Loucy (cell line): Measurements from ENCODE around the gene NCK1.

Experiments used
- H2AFZ ChIP-seq: fragments of 200-600 bp; sonication (generic); 2 replicates; pipeline ENCODE4 v1.6.0; 2016; ENCODE audit warnings: antibody characterized with exemption, mild to moderate bottlenecking, low read length, moderate library complexity
- H3F3A ChIP-seq: fragments of 200-600 bp; 2 replicates; pipeline ENCODE4 v1.6.0; 2016; ENCODE audit warnings: antibody characterized with exemption, low read depth, mild to moderate bottlenecking
- H3K27me3 ChIP-seq: fragments of 200-600 bp; sonication (generic); 2 replicates; pipeline ENCODE4 v1.6.1; 2014; ENCODE audit warnings: low read length, mild to moderate bottlenecking; ENCODE audit not compliant: insufficient read depth, poor library complexity, severe bottlenecking
- H3K36me3 ChIP-seq: fragments of 200-600 bp; sonication (generic); 2 replicates; pipeline ENCODE4 v1.6.1; 2016; ENCODE audit warnings: low read length; ENCODE audit not compliant: insufficient read depth
- H3K4me1 ChIP-seq: fragments of 200-600 bp; sonication (generic); 2 replicates; pipeline ENCODE4 v1.5.1; 2014; ENCODE audit warnings: low read length, mild to moderate bottlenecking; ENCODE audit not compliant: insufficient read depth, poor library complexity, severe bottlenecking
- H3K4me2 ChIP-seq: fragments of 200-600 bp; sonication (generic); 2 replicates; pipeline ENCODE4 v1.6.0; 2014; ENCODE audit warnings: antibody characterized with exemption, low read length, low read depth, mild to moderate bottlenecking; ENCODE audit not compliant: poor library complexity, severe bottlenecking
- H3K4me3 ChIP-seq: fragments of 200-600 bp; sonication (generic); 2 replicates; pipeline ENCODE4 v1.5.1; 2014; ENCODE audit warnings: low read length, mild to moderate bottlenecking, mixed read lengths; ENCODE audit not compliant: poor library complexity, severe bottlenecking
- H3K79me2 ChIP-seq: fragments of 200-600 bp; sonication (generic); 2 replicates; pipeline ENCODE4 v1.6.1; 2014; ENCODE audit warnings: low read length; ENCODE audit not compliant: insufficient read depth
- H3K9ac ChIP-seq: fragments of 200-600 bp; sonication (generic); 2 replicates; pipeline ENCODE4 v1.6.0; 2014; ENCODE audit warnings: mild to moderate bottlenecking, low read depth, low read length, moderate library complexity; ENCODE audit not compliant: poor library complexity, severe bottlenecking
- H3K9me2 ChIP-seq: fragments of 200-600 bp; sonication (generic); replicated peaks from 2 replicates; pipeline ENCODE4 v1.6.1; 2016; ENCODE audit warnings: low read depth, low read length, mixed read lengths
- H3K9me3 ChIP-seq: fragments of 200-600 bp; sonication (generic); 2 replicates; pipeline ENCODE4 v1.6.1; 2014; ENCODE audit warnings: mild to moderate bottlenecking, antibody characterized with exemption, low read length, low read depth; ENCODE audit not compliant: insufficient read depth
- H4K20me1 ChIP-seq: fragments of 200-600 bp; sonication (generic); 2 replicates; pipeline ENCODE4 v1.6.0; 2014; ENCODE audit warnings: antibody characterized with exemption, low read length, mild to moderate bottlenecking; ENCODE audit not compliant: insufficient read depth, poor library complexity, severe bottlenecking
- CTCF ChIP-seq: fragments of 200-600 bp; sonication (generic); conservative IDR thresholded peaks from 2 replicates; pipeline ENCODE4 v1.5.1; 2014; ENCODE audit warnings: mild to moderate bottlenecking, antibody characterized with exemption, low read length
- EZH2phosphoT487 ChIP-seq: fragments of 200-600 bp; IDR thresholded peaks from 2 replicates; pipeline ENCODE4 v1.6.1; 2018; ENCODE audit warnings: antibody characterized with exemption, mild to moderate bottlenecking, moderate library complexity, borderline replicate concordance

Gene NCK1

GRCh38 chr3:136979684-136980083, 117.7 kb downstream of the NCK1 start:
- Histone ChIP-seq H2AFZ (no peak overlapping the region), H3K79me2 (no peaks in the 10 kb centered on the region), H4K20me1 (no peaks in the 10 kb centered on the region), H3K4me2 (no peak overlapping the region), H3K9me2 (no peaks in the 10 kb centered on the region), H3K36me3 (no peaks in the 10 kb centered on the region), H3K27me3 (no peaks in the 10 kb centered on the region), H3K9me3 (peaks cover 6% of the 10 kb centered on the region), H3K9ac (no peak overlapping the region), H3F3A (no peaks in the 10 kb centered on the region), H3K4me1 (peaks cover 7% of the 10 kb centered on the region), H3K4me3 (no peak overlapping the region)
- TF ChIP-seq CTCF (no peak), EZH2phosphoT487 (no peak)

- H3K27me3 ChIP-seq: no peaks in the 10 kb centered on the region
- H3F3A ChIP-seq: no peaks in the 10 kb centered on the region
- H3K4me2 ChIP-seq: no peak overlapping the region
- no peak overlapping the region for H2AFZ ChIP-seq
- H3K9me2 ChIP-seq: no peaks in the 10 kb centered on the region
- no peaks in the 10 kb centered on the region for H3K79me2 ChIP-seq
- H4K20me1 ChIP-seq: no peaks in the 10 kb centered on the region
- no peaks in the 10 kb centered on the region for H3K36me3 ChIP-seq
- TF ChIP-seq EZH2phosphoT487 (no peak), CTCF (no peak)
- no peaks in the 10 kb centered on the region for H3K9me3 ChIP-seq
- no peak overlapping the region for H3K4me3 ChIP-seq
- H3K4me1 ChIP-seq: peaks cover 7% of the 10 kb centered on the region
- H3K9ac ChIP-seq: no peak overlapping the region
Observed at GRCh38 chr3:136982033-136982432, 120.0 kb downstream of the NCK1 start.

GRCh38 chr3:136982520-136983138, 120.6 kb downstream of the NCK1 start:
- Histone ChIP-seq H3F3A (no peaks in the 10 kb centered on the region), H3K9me2 (no peaks in the 10 kb centered on the region), H3K36me3 (no peaks in the 10 kb centered on the region), H2AFZ (no peak overlapping the region), H3K4me1 (peaks cover 7% of the 10 kb centered on the region), H3K4me2 (no peak overlapping the region), H4K20me1 (no peaks in the 10 kb centered on the region), H3K9me3 (no peaks in the 10 kb centered on the region), H3K9ac (no peak overlapping the region), H3K4me3 (no peak overlapping the region), H3K79me2 (no peaks in the 10 kb centered on the region), H3K27me3 (no peaks in the 10 kb centered on the region)
- TF ChIP-seq EZH2phosphoT487 (no peak), CTCF (no peak)
